Activated effector memory CD4-positive, alpha-beta T cell treated with anti-CD3 and anti-CD28 coated beads, Interleukin-2, amount 50 U/mL, for 16 hours (primary cell): ENCODE measurements around the gene MEGF10.

ENCODE experiments used
- DNase-seq: peaks from one replicate; pipeline ENCODE4 v3.0.0-alpha.2; 2020

MEGF10 gene

DNA sequence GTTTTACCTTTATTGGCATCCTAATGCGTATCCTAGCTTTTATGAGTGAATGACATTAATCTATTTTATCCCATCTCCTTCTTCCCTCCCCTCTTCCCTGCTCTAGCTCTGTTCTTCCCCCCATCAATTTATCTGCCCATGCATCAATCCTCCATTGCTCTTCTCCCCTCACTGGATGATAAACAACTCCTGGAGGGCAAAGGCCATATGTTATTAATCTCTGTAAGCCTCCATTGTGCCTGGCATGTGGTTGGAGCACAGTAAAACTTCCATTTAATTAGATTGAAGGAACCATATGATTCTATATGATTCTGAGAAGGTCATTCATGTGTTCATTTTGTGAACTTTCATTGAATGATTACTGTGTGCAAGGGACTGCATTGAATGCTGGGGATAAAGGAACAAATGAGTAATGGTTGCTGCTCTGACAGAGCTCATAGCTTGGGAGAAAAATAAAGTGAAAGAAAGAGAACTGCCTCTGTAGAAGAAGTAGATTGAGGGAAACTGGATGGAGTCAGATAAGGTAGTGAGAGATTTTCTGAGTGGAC is 85.0 kb downstream of the MEGF10 start:
- no peak for DNase-seq

DNA sequence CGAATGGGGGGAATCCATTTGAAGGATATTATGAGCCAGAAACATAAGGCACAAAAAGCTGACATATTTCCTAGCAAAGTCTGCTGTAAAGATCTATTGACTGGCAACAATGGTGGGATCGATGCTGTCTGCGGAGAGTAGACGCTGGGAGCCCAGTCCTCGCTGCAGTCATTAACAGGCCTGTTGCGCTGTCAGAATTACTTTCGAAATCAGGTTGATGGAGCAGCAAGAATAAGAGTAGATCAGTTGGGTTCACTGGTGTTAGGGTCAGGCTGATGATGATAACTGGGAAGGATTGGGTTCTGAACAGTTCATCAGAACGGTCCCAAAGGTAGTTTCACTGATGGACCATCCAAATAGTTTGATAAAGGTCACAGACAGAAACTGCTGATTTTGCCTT is 87.1 kb downstream of the MEGF10 start:
- DNase-seq = no peak

DNA sequence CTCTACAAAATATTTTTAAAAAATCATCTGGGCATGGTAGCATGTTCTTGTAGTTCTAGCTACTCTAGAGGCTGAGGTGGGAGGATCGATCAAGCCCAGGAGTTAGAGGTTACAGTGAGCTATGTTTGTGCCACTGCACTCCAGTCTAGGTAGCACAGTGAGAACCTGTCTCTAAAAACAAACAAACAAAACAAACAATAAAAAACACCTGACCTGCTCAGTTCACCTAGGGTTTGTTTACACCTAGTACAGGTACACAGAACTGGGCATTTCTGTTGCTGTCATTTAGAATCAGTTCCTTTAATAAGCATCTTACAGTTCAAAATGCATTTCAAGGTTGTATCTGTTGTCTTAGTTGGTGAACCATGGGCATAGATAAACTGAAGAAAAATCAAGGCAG is 95.3 kb downstream of the MEGF10 start:
- DNase-seq = no peak

GRCh38 chr5:127386557-127386956 is 96.0 kb downstream of the MEGF10 start:
- DNase-seq = no peak

- no peak for DNase-seq
Measured at GRCh38 chr5:127389601-127390000, 99.0 kb downstream of the MEGF10 start.

- DNase-seq = no peak
Measured at GRCh38 chr5:127392762-127393161, 102.2 kb downstream of the MEGF10 start.

- DNase-seq = no peak
Measured at GRCh38 chr5:127396490-127397155, 106.0 kb downstream of the MEGF10 start.

- no peak for DNase-seq
Measured at GRCh38 chr5:127398508-127398907, 107.9 kb downstream of the MEGF10 start.

- no peak for DNase-seq
Measured at GRCh38 chr5:127399068-127399467, 108.5 kb downstream of the MEGF10 start.

DNA sequence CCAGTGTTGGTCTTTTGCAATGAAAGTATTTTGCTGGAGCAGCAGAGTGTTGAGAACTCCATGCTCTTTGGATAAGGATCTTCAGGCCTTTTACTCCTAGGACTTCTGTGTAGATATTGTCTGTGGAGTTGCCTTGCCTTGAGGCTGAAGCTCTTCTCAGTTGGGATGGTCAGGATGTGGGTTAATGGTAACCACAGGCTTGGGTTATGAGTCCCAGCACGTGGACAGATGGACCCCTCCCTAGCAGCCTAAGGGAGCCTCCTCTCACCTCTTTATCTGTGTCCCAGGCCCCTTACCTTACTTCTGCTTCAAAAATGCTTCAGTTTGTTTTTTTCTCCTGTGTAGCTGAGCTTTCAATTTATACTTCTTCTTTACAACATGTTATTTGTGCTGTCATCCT is 109.9 kb downstream of the MEGF10 start:
- no peak for DNase-seq

GRCh38 chr5:127400946-127401670 is 110.5 kb downstream of the MEGF10 start:
- no peak for DNase-seq

DNA sequence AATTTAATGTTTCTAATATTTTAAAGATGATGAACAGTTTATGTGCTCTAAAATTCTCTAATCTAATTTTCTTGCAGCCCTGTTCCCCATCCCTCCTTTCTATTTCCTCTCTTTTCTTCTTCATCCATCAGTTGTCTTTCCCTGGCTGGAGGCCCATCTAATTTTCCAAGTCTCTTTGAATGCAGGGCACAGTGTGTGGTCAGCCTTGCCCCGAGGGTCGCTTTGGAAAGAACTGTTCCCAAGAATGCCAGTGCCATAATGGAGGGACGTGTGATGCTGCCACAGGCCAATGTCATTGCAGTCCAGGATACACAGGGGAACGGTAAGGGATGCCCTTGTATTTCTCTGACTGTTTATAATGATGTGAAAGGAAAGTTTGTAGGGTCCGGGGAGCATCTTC is 111.8 kb downstream of the MEGF10 start:
- no peak for DNase-seq

DNA sequence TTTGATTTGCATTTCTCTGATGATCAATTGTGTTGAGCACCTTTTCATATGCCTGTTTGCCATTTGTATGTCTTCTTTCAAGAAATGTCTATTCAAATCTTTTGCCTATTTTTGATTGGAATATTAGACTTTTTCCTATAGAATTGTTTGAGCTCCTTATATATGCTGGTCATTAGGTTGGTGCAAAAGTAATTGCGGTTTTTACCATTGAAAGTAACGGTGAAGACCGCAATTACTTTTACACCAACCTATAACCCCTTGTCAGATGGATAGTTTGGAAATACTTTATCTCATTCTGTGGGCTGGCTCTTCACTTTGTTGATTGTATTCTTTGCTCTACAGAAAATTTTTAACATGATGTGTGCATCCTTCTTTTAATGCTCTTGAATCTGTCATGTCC is 113.6 kb downstream of the MEGF10 start:
- no peak for DNase-seq

DNA sequence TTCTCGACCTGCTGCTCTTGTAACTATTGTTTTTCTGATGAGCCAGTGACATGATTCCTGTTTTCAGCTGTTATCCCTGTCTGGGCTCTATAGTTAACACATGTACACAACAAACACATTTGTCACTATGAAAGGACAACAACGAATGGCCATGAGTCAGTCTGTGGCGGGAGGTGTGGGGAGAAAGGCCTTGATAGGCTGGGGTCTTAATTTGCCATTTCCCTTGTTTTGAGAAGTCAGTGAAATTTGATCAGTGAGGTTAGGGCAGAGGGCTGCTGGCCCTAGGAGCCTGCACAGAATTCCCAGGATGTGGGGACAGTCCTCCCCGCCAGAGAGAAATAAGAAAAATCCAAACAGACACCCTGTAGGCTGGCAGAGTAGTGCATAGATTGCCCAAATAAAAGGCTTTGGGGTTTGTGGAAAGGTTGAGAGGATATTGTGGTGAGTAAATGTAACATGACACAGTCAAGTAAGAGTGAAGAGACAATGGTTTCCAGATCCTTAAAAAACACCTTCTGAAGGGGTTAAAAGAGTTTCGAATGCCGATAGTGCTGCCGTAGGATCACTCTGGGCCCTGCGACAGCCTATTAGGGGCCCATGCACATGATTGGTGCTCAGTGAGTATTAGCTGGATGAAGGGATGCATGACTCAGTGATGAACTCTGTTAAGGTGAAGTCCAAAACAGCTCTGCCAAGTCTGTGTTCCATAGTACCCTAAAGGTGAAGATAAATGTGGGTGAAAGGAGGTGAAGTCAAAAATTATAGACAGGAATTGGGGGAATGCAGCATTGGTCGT is 115.9 kb downstream of the MEGF10 start:
- no peak for DNase-seq

DNA sequence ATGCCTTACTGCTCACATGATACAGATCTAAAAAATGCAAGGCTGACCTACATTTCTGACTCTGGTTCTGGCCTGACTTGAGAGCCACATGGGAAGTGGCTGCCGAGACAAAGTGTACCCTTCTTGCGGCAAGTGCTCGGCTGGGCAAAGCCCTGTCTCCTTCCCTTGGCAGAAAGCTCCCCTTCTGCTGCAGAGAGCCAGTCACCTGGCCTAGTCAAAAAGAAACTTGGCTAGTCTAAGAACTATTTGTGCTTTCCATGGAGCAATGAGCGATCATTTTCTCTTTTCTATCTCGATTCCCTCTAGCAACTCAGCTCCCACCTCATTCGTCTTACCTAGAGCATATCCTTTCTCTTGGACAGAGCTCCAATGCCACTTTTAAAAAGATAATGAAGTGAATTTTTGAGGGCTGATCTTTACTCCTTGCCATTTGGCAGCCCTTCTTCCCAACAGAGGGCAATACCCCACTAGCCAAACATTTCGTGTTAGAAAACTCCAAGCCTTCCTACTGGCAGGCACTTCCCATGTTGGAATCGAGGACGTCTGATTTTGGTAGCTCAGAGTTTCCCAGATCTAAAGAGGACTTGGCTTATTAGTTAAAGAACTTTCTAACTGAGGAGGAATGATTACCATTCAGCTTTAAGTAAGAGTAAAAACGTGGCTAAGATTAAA is 118.8 kb downstream of the MEGF10 start:
- no peak for DNase-seq

DNA sequence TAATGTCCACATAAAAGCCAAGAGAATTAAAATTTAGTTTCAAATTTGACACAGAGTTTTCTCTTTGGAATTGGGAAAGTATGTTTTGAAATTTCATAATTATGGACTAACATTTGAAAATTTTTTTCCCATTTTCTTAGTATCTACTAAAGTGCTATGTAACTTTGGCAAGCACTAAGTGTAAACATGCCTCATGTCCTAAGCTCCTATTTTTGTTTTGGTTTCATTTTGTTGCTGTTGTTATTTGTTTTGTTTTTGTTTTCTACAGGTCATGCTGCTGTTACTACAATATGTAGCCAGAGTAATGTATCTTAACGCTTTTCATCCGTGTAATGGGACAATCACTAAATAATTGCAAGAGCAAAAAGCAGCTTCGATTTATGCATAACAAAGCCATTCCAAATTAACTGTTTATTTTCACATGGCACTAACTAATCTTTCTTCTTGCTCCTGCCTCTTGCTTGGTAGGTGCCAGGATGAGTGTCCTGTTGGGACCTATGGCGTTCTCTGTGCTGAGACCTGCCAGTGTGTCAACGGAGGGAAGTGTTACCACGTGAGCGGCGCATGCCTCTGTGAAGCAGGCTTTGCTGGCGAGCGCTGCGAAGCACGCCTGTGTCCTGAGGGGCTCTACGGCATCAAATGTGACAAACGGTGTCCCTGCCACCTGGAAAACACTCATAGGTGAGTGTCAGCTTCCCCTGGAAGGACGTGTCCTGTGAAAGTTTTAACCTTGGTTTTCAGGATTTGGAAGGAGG is 119.5 kb downstream of the MEGF10 start:
- no peak for DNase-seq

- DNase-seq = no peak
Measured at GRCh38 chr5:127410959-127411358, 120.4 kb downstream of the MEGF10 start.

DNA sequence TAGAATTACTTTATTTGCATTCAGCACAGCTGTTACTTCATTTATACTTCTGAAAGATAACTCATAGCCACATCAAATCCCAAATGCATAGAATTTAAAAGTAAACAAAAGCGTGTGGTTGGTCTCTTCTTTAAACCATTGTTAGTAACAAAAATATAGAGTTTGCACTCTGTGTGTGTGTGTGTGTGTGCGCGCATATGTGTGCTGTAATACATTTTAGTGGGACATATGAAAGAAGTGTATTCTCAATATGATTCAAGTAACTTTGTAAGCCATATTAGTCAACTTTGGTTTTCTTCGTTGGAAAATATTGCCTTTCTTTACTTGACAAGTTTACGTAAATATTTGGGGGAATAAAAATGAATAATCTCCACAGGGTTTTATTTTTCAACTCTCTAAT is 120.8 kb downstream of the MEGF10 start:
- no peak for DNase-seq

GRCh38 chr5:127412698-127413097 is 122.1 kb downstream of the MEGF10 start:
- DNase-seq = no peak

DNA sequence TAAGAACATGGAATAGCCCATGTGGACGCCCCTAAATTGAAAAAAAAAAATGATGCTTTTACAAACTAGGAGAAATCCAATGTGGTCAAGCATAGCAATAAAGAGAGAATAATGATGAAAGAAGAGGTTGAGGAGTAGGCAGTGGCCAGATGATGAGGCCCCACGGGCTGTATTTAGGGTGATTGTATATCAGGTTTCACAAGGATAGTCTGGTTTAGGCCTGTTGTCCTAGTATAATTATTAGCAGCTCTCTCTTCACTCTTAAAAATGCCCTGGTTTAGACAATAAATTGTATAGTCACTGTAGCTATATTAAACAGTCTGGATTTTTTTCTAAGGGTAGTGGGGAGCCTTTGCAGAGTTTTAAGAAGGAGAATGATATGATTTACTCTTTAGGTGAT is 124.4 kb downstream of the MEGF10 start:
- no peak for DNase-seq

- no peak for DNase-seq
Measured at GRCh38 chr5:127416906-127417305, 126.3 kb downstream of the MEGF10 start.

DNA sequence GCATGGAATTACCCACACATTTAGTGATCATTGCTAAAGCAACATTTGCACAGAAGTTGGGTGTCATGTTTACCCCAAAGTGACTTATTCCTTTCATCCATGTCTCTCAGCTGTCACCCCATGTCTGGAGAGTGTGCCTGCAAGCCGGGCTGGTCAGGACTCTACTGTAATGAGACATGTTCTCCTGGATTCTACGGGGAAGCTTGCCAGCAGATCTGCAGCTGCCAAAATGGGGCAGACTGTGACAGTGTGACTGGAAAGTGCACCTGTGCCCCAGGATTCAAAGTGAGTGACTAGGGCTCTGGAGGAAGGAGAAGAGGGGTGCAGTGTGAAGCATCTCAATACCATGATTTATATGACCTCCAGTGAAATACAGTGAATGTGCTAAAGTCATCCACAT is 126.9 kb downstream of the MEGF10 start:
- no peak for DNase-seq
